Smooth muscle cell (in vitro differentiated cells): ENCODE measurements around the gene GASK1A. TPM values are rescaled to one million over a fixed set of nuclear protein-coding genes. Genes with fewer than 3 reads are reported as not detected.

Experiments
- DNase-seq: peaks from one replicate; lab custom pipeline; 2025; ENCODE audit not compliant: unreplicated experiment; lab: John Stamatoyannopoulos, UW
- H2AFZ ChIP-seq: fragments of 200-600 bp; sonication (generic); 2 replicates; pipeline ENCODE4 v1.6.0; 2016; ENCODE audit warnings: antibody characterized with exemption, low read depth, mild to moderate bottlenecking
- H3F3A ChIP-seq: fragments of 200-600 bp; sonication (generic); 2 replicates; pipeline ENCODE4 v1.6.0; 2017; ENCODE audit warnings: antibody characterized with exemption, low read depth
- H3K27ac ChIP-seq: fragments of 200-600 bp; sonication (generic); 2 replicates; pipeline ENCODE4 v1.5.1; 2016; ENCODE audit warnings: low read depth, mild to moderate bottlenecking
- H3K27me3 ChIP-seq: fragments of 200-600 bp; sonication (generic); 2 replicates; pipeline ENCODE4 v1.6.1; 2016; ENCODE audit warnings: low read depth, mild to moderate bottlenecking
- H3K36me3 ChIP-seq: fragments of 200-600 bp; sonication (generic); 2 replicates; pipeline ENCODE4 v1.5.1; 2016; ENCODE audit warnings: low read depth
- H3K4me1 ChIP-seq: fragments of 200-600 bp; sonication (generic); 2 replicates; pipeline ENCODE4 v1.5.1; 2016; ENCODE audit warnings: low read depth
- H3K4me2 ChIP-seq: fragments of 200-600 bp; sonication (generic); 2 replicates; pipeline ENCODE4 v1.6.0; 2016; ENCODE audit warnings: mild to moderate bottlenecking
- H3K4me3 ChIP-seq: fragments of 200-600 bp; sonication (generic); 2 replicates; pipeline ENCODE4 v1.5.1; 2016; ENCODE audit warnings: mild to moderate bottlenecking
- H3K79me2 ChIP-seq: fragments of 200-600 bp; sonication (generic); 2 replicates; pipeline ENCODE4 v1.6.0; 2016; ENCODE audit warnings: low read depth, mild to moderate bottlenecking
- H3K9ac ChIP-seq: fragments of 200-600 bp; sonication (generic); 2 replicates; pipeline ENCODE4 v1.6.0; 2016; ENCODE audit warnings: low read depth
- H3K9me3 ChIP-seq: fragments of 200-600 bp; sonication (generic); replicated peaks from 2 replicates; pipeline ENCODE4 v1.5.1; 2016; ENCODE audit warnings: low read depth
- H4K20me1 ChIP-seq: fragments of 200-600 bp; sonication (generic); 2 replicates; pipeline ENCODE4 v1.6.0; 2016; ENCODE audit warnings: low read depth
- WGBS: methylation state at CpG from one replicate; pipeline ENCODE4 v1.1.7; 2016; ENCODE audit warnings: low lambda C conversion rate; 5-methylcytosine and 5-hydroxymethylcytosine counted together
- polyA plus RNA-seq: library from polyadenylated mRNA; unstranded; fragments of >200 nt; fragmentation: Nextera tagmentation; extraction: Ambion mirVana; gene quantifications from 2 replicates; pipeline ENCODE4 v1.2.1, GENCODE V29; 2016
- total RNA-seq: library from RNA; depleted of rRNA; stranded (reverse); fragments of >200 nt; gene quantifications from 2 replicates; pipeline ENCODE4 v1.2.3, GENCODE V29; 2014
- TF ChIP-seq, protein P1 (sequence below): fragments of 200-600 bp; sonication (generic); IDR thresholded peaks from 2 replicates; pipeline ENCODE4 v1.5.1; 2017; ENCODE audit warnings: borderline replicate concordance, mild to moderate bottlenecking, antibody characterized with exemption; ENCODE audit not compliant: insufficient read depth, poor library complexity, severe bottlenecking

GASK1A gene
- total and polyA plus RNA-seq, 2 experiments from 2014 or later = 0.76 TPM; not detected in 1

DNA sequence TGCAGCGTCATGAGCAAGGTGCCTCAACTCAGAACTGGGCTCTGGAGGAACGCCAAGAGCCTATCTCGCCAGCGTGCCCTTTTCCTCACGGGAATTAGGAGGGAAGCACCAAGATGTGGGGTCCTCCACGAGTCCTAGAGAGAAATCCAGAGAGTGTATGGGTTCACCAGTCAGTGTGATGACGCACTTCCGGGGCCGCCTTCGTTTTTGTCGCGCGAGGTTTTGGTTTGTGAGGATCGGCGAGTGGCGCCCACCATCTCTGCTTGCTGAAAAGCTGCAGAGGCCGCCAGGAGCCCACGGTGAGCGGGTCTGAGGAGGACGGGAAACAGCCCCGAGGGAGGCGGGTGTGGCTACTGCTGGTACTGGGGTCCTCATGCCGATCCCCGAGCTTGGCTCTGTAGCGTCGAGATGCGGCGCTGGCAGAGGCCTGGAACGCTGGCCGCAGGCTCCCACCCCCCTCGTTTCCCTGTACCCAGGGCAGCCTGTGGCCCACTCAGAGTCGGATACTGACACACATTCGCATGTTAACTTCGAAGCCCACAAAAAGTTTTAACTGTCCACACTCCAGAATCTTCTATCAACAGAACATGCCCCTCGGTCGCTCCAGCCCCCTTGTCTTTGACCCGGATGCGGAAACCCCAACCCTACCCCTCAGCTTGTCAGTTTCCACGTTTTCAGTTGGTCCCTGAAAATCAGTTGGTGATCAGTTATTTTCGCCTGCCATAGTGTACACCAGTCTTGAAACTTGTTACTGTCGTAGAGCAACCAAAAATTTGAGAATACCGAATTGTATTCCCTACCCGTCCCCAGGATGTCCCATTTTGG lies 42.7 kb upstream of the GASK1A start:
- no peaks in the 10 kb centered on the region for H3F3A ChIP-seq

GRCh38 chr3:42937334-42937733 lies 41.8 kb upstream of the GASK1A start:
- Histone ChIP-seq H3F3A (no peaks in the 10 kb centered on the region), H3K27ac (no peak overlapping the region), H3K4me2 (no peak overlapping the region), H3K4me1 (peaks cover 4% of the 10 kb centered on the region), H3K27me3 (no peaks in the 10 kb centered on the region), H3K9me3 (no peaks in the 10 kb centered on the region), H3K79me2 (no peaks in the 10 kb centered on the region), H3K36me3 (no peaks in the 10 kb centered on the region), H3K4me3 (no peak overlapping the region), H2AFZ (no peak overlapping the region), H3K9ac (no peak overlapping the region), H4K20me1 (no peaks in the 10 kb centered on the region)
- TF ChIP-seq, protein P1, sequence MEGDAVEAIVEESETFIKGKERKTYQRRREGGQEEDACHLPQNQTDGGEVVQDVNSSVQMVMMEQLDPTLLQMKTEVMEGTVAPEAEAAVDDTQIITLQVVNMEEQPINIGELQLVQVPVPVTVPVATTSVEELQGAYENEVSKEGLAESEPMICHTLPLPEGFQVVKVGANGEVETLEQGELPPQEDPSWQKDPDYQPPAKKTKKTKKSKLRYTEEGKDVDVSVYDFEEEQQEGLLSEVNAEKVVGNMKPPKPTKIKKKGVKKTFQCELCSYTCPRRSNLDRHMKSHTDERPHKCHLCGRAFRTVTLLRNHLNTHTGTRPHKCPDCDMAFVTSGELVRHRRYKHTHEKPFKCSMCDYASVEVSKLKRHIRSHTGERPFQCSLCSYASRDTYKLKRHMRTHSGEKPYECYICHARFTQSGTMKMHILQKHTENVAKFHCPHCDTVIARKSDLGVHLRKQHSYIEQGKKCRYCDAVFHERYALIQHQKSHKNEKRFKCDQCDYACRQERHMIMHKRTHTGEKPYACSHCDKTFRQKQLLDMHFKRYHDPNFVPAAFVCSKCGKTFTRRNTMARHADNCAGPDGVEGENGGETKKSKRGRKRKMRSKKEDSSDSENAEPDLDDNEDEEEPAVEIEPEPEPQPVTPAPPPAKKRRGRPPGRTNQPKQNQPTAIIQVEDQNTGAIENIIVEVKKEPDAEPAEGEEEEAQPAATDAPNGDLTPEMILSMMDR = no peak
- DNase-seq = no peak
- 96% methylated on average over 3 of the region's 3 CpGs for WGBS

More for the DNA sequence above, 42.7 kb upstream of the GASK1A start:
- TF ChIP-seq, protein P1 = no peak
- DNase-seq = no peak
- no peak overlapping the region for H3K9ac ChIP-seq
- no peaks in the 10 kb centered on the region for H3K9me3 ChIP-seq
- no peaks in the 10 kb centered on the region for H3K79me2 ChIP-seq
- WGBS = 95% methylated on average over 42 of the region's 43 CpGs
- H3K27me3 ChIP-seq = no peaks in the 10 kb centered on the region
- H3K36me3 ChIP-seq = no peaks in the 10 kb centered on the region
- H3K27ac ChIP-seq = no peak overlapping the region
- no peak overlapping the region for H3K4me3 ChIP-seq
- no peak overlapping the region for H3K4me2 ChIP-seq
- H2AFZ ChIP-seq = no peak overlapping the region
- H3K4me1 ChIP-seq = peaks cover 4% of the 10 kb centered on the region
- no peaks in the 10 kb centered on the region for H4K20me1 ChIP-seq

- Histone ChIP-seq H3K4me1 (no peaks in the 10 kb centered on the region), H4K20me1 (no peaks in the 10 kb centered on the region), H3K4me3 (no peak overlapping the region), H3K36me3 (no peaks in the 10 kb centered on the region), H3K4me2 (no peak overlapping the region), H3K79me2 (no peaks in the 10 kb centered on the region), H3F3A (no peaks in the 10 kb centered on the region), H3K27ac (no peak overlapping the region), H3K27me3 (peaks cover 3% of the 10 kb centered on the region), H2AFZ (no peak overlapping the region), H3K9me3 (no peaks in the 10 kb centered on the region), H3K9ac (no peak overlapping the region)
- TF ChIP-seq, protein P1 = no peak
- 71% methylated on average over 1 of the region's 1 CpG for whole genome bisulfite sequencing
- no peak for DNase-seq
These were observed 36.4 kb upstream of the GASK1A start for GRCh38 chr3:42942693-42943092.

- 80% methylated on average over 5 of the region's 5 CpGs for WGBS
These were observed 33.1 kb upstream of the GASK1A start for GRCh38 chr3:42946050-42946449.

More at GRCh38 chr3:42946050-42946449, 33.1 kb upstream of the GASK1A start:
- Histone ChIP-seq H3K27ac (no peak overlapping the region), H3K4me2 (no peak overlapping the region), H3K79me2 (no peaks in the 10 kb centered on the region), H4K20me1 (no peaks in the 10 kb centered on the region), H2AFZ (no peak overlapping the region), H3K36me3 (no peaks in the 10 kb centered on the region), H3K4me3 (no peak overlapping the region), H3K4me1 (no peaks in the 10 kb centered on the region), H3F3A (no peaks in the 10 kb centered on the region), H3K27me3 (peaks cover 3% of the 10 kb centered on the region), H3K9ac (no peak overlapping the region), H3K9me3 (no peaks in the 10 kb centered on the region)
- DNase-seq = no peak
- TF ChIP-seq, protein P1 = no peak
